Loucy (cell line): ENCODE data around the gene IL15RA.
"Not testable (repeated sequence)": the region's sequence is repeated elsewhere in the genome, so short reads cannot be mapped to it uniquely, and the experiment has no call there.

Source experiments
- H2AFZ ChIP-seq: fragments of 200-600 bp; sonication (generic); 2 replicates; pipeline ENCODE4 v1.6.0; 2016; ENCODE audit warnings: antibody characterized with exemption, mild to moderate bottlenecking, low read length, moderate library complexity
- H3F3A ChIP-seq: fragments of 200-600 bp; 2 replicates; pipeline ENCODE4 v1.6.0; 2016; ENCODE audit warnings: antibody characterized with exemption, low read depth, mild to moderate bottlenecking
- H3K27me3 ChIP-seq: fragments of 200-600 bp; sonication (generic); 2 replicates; pipeline ENCODE4 v1.6.1; 2014; ENCODE audit warnings: low read length, mild to moderate bottlenecking; ENCODE audit not compliant: insufficient read depth, poor library complexity, severe bottlenecking
- H3K36me3 ChIP-seq: fragments of 200-600 bp; sonication (generic); 2 replicates; pipeline ENCODE4 v1.6.1; 2016; ENCODE audit warnings: low read length; ENCODE audit not compliant: insufficient read depth
- H3K4me1 ChIP-seq: fragments of 200-600 bp; sonication (generic); 2 replicates; pipeline ENCODE4 v1.5.1; 2014; ENCODE audit warnings: low read length, mild to moderate bottlenecking; ENCODE audit not compliant: insufficient read depth, poor library complexity, severe bottlenecking
- H3K4me2 ChIP-seq: fragments of 200-600 bp; sonication (generic); 2 replicates; pipeline ENCODE4 v1.6.0; 2014; ENCODE audit warnings: antibody characterized with exemption, low read length, low read depth, mild to moderate bottlenecking; ENCODE audit not compliant: poor library complexity, severe bottlenecking
- H3K4me3 ChIP-seq: fragments of 200-600 bp; sonication (generic); 2 replicates; pipeline ENCODE4 v1.5.1; 2014; ENCODE audit warnings: low read length, mild to moderate bottlenecking, mixed read lengths; ENCODE audit not compliant: poor library complexity, severe bottlenecking
- H3K79me2 ChIP-seq: fragments of 200-600 bp; sonication (generic); 2 replicates; pipeline ENCODE4 v1.6.1; 2014; ENCODE audit warnings: low read length; ENCODE audit not compliant: insufficient read depth
- H3K9ac ChIP-seq: fragments of 200-600 bp; sonication (generic); 2 replicates; pipeline ENCODE4 v1.6.0; 2014; ENCODE audit warnings: mild to moderate bottlenecking, low read depth, low read length, moderate library complexity; ENCODE audit not compliant: poor library complexity, severe bottlenecking
- H3K9me2 ChIP-seq: fragments of 200-600 bp; sonication (generic); replicated peaks from 2 replicates; pipeline ENCODE4 v1.6.1; 2016; ENCODE audit warnings: low read depth, low read length, mixed read lengths
- H3K9me3 ChIP-seq: fragments of 200-600 bp; sonication (generic); 2 replicates; pipeline ENCODE4 v1.6.1; 2014; ENCODE audit warnings: mild to moderate bottlenecking, antibody characterized with exemption, low read length, low read depth; ENCODE audit not compliant: insufficient read depth
- H4K20me1 ChIP-seq: fragments of 200-600 bp; sonication (generic); 2 replicates; pipeline ENCODE4 v1.6.0; 2014; ENCODE audit warnings: antibody characterized with exemption, low read length, mild to moderate bottlenecking; ENCODE audit not compliant: insufficient read depth, poor library complexity, severe bottlenecking
- CTCF ChIP-seq: fragments of 200-600 bp; sonication (generic); conservative IDR thresholded peaks from 2 replicates; pipeline ENCODE4 v1.5.1; 2014; ENCODE audit warnings: mild to moderate bottlenecking, antibody characterized with exemption, low read length
- EZH2phosphoT487 ChIP-seq: fragments of 200-600 bp; IDR thresholded peaks from 2 replicates; pipeline ENCODE4 v1.6.1; 2018; ENCODE audit warnings: antibody characterized with exemption, mild to moderate bottlenecking, moderate library complexity, borderline replicate concordance

Gene IL15RA

GRCh38 chr10:5947471-5948207 lies 29.7 kb downstream of the IL15RA start:
- no peak overlapping the region for H3K9ac ChIP-seq
- H3K36me3 ChIP-seq: no peaks in the 10 kb centered on the region
- TF ChIP-seq CTCF (no peak), EZH2phosphoT487 (no peak)
- H3F3A ChIP-seq: no peaks in the 10 kb centered on the region
- H3K4me3 ChIP-seq: no peak overlapping the region
- no peaks in the 10 kb centered on the region for H3K79me2 ChIP-seq
- no peaks in the 10 kb centered on the region for H3K4me1 ChIP-seq
- no peak overlapping the region for H3K4me2 ChIP-seq
- H3K27me3 ChIP-seq: no peaks in the 10 kb centered on the region
- no peaks in the 10 kb centered on the region for H4K20me1 ChIP-seq
- H2AFZ ChIP-seq: no peak overlapping the region
- H3K9me2 ChIP-seq: no peaks in the 10 kb centered on the region
- no peaks in the 10 kb centered on the region for H3K9me3 ChIP-seq

DNA sequence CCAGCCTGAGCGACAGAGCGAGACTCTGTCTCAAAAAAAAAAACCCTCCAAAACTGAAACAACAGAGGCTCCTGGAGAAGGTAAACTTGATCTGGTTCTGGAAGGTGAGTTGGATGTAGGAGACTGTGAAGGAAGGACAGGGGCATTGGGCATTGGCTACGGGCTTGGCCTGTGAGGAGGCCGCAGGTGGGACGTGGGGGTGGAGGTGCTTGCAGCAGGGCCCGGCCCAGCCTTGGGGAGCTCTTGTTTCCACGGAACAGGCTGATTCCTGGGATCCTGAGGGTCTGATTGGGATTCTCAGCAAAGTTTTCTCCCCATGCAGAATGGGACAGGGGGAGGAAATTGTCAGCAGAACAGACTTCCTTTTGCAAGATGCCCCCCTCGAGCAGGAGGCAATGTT lies 30.6 kb downstream of the IL15RA start:
- Histone ChIP-seq H3K79me2 (no peaks in the 10 kb centered on the region), H3K27me3 (no peaks in the 10 kb centered on the region), H3K4me1 (no peaks in the 10 kb centered on the region), H3K9ac (no peak overlapping the region), H4K20me1 (no peaks in the 10 kb centered on the region), H3K9me2 (no peaks in the 10 kb centered on the region), H3K9me3 (no peaks in the 10 kb centered on the region), H3K4me2 (no peak overlapping the region), H3K36me3 (no peaks in the 10 kb centered on the region), H2AFZ (no peak overlapping the region), H3K4me3 (no peak overlapping the region), H3F3A (no peaks in the 10 kb centered on the region)
- no peak for TF ChIP-seq EZH2phosphoT487
- no peak for TF ChIP-seq CTCF

- not testable (repeated sequence) for H4K20me1 ChIP-seq, H3F3A ChIP-seq, H3K9me2 ChIP-seq, H3K4me1 ChIP-seq, H3K9ac ChIP-seq, H3K4me2 ChIP-seq, H2AFZ ChIP-seq, H3K36me3 ChIP-seq, H3K9me3 ChIP-seq, H3K79me2 ChIP-seq, H3K4me3 ChIP-seq, H3K27me3 ChIP-seq
Measured at GRCh38 chr10:5946419-5946775, 30.9 kb downstream of the IL15RA start.
